Bone marrow (tissue), 2 donors: ENCODE results near the gene ZNF597.

Experiments
- DNase-seq, 2 donors: peaks; one replicate each; lab custom pipeline; 2025; lab: John Stamatoyannopoulos, UW

Gene ZNF597

GRCh38 chr16:3454631-3455147, 11.4 kb upstream of the ZNF597 start:
- no peak for DNase-seq

- DNase-seq = no peak
Observed at GRCh38 chr16:3454093-3454492, 10.8 kb upstream of the ZNF597 start.

DNA sequence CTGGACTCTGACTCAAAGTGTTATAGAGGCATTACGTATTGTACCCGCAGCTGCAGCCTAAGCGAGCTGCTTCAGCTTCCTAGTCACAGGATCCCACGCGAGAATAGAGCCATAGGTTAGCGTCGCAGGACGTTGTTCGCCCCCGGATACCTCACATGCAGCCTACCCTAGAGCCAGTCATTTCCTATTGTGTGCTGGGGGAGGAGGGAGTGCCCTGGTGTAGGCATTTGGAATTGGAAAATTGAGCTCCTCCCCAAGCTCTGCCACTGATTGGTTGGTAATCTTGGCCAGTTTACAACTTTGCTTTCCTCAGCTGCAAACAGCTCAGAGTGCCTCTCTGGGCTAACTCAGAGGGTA, 706 bp upstream of the ZNF597 start:
- DNase-seq = peak in 1 of 2 donors; percentile 15

- no peak for DNase-seq
Observed at GRCh38 chr16:3439637-3440036, 3.7 kb downstream of the ZNF597 start.

DNA sequence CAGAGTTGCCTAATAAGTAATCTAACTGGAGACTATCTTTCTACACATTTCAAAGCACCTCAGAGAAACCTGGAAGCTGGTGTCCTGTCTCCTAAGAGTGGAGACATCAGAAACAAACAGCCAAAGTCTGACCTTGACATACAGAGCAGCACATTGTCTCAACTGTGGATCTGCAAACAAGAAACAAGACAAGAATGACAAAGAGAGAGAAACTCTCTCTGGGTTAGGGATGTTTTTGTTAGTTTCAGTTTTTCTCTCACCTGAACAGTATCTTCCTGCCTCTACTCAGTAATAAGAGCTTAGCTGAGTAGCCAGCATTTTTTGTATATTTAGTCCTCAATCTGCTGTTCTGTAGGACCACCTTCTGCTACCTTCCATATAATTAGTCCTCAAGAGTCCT, 8.9 kb downstream of the ZNF597 start:
- no peak for DNase-seq

DNA sequence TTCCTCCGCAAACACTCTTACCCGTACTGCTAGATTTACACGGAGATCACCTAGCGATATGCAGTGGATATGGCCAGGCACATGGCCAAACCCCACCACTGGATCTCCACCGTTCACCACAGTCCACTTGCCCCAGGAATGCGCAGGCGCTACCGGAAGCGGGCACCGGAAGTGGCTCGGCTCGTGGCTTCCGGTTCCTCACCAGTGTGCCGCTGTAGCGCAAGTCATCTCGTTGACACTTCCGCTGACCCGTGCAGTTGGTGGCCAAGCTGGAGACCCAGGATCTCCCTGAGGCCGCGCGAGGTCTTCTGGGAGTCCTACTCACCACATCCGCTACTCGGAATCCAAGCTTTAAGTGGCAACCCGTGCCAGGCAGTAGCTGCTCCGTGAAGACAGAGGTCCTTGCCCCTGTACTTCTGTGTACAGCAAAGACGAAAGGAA, 11.5 kb downstream of the ZNF597 start:
- peak in 1 of 2 donors; percentile 7 for DNase-seq

- DNase-seq = no peak
Observed at GRCh38 chr16:3413730-3414379, 29.4 kb downstream of the ZNF597 start.

GRCh38 chr16:3408561-3409197, 34.6 kb downstream of the ZNF597 start:
- no peak for DNase-seq

- DNase-seq = no peak
Observed at GRCh38 chr16:3401719-3402397, 41.4 kb downstream of the ZNF597 start.

DNA sequence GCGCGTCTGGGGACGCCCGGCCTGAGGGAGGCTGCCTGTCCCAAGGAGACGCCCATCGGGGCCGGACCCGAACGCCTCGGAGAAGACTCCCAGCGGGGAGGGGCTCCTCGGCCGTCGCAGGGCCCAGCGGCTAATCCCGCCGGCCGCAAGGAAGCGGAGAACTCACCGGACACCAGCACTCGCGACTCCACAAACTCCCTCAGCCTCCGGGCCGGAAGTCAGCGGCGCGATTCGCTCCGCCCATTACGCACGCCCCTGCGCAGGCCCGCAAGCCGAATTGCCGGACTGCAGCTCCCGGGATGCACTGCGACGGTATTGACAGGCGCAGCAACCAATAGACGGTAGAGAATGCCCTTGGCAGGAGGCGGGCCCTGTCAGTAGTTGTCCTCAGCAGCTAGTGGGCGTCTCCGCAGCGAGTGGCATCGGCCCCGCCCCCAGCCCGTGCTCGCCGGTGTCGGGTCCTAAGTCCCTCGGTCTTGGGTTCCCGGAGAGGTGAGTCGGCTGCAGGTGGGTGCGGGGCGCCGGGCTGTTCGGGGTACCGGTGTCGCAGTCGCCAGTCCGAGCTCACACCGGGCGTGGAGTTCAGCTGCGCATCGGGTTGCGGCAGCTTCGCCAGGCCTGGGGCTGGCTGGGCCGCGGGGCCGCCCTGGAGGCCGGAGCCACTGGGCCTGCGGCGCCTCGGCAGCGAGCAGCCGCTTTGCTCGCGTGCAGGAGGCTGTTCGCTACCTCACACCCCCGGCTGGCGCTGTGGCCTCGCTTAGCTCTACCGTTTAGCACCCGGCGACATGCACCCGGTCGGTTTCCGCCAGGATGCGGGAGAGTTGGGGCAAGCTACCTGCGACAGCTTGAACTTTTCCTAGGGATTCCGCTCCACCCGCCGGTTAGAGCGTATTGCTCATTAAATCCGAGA, 42.3 kb downstream of the ZNF597 start, which contains the start of the genes ZNF174 and ZSCAN32:
Gene ZNF174, plus strand, starts transcription at position 437 of the 910 bp plus-strand sequence. CDS start 790 bp downstream, outside the sequence.
Gene ZSCAN32, minus strand, starts transcription at position 226 of the 910 bp plus-strand sequence. CDS start 3,447 bp downstream, outside the sequence.
- DNase-seq = peak; percentile 89 to 98

GRCh38 chr16:3400446-3400778, 42.9 kb downstream of the ZNF597 start:
- DNase-seq = no peak

DNA sequence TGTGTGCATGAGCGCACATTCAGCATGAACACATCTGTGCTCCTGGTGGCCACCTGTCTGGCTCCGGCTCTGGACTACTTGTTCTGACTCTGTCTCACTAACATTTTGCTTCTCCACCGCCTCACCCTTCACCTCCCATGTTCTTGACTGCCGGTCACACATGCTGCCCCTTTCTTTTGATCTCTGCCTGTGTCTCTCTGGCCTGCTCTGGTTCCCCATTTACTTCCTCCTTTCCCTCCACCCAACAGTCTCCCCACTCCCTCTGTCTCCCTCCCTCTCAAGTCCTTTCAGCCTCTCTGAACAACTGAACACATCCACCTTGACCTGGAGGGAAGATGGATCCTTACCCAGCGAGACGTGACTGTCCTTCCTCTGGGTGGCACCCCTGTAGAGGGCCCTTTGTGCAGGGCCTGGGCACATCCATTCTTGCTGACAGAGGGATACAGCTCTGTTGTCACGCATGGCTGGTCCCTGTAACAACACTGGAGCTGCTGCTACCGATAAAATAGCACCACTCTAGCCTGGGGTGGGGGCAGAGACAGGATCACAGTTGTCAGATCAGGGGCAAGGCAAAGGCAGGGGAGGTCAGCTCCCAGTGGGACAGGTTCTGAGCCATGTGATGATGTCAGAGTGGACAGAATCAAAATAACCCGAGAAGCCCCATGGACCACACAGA, 53.5 kb downstream of the ZNF597 start:
- DNase-seq = no peak

- no peak for DNase-seq
Observed at GRCh38 chr16:3388325-3388724, 55.0 kb downstream of the ZNF597 start.

DNA sequence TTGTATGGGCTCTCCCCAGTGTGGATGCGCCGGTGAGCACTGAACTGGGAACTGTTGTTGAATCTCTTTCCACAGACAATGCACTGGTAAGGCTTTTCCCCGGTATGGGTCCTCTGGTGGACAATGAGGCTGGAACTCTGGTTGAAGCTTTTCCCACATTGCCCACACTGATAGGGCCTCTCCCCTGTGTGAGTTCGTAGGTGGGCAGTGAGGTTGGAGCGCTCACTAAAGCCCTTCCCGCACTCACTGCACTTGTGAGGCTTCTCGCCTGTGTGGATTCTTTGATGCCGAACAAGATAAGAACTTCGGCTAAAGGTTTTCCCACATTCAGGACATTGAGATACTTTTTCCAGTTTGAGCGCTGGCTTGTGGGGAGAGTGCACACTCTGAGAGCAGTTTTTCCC, 60.3 kb downstream of the ZNF597 start:
- no peak for DNase-seq
